Right lobe of liver (tissue), 4 donors: ENCODE measurements around the gene HOXA3.

ENCODE experiments used
- POLR2A ChIP-seq: fragments of 450-650 bp; IDR thresholded peaks from one replicate; pipeline ENCODE4 v1.6.1; 2017; ENCODE audit warnings: antibody characterized with exemption, mild to moderate bottlenecking
- TF ChIP-seq, protein P1 (sequence below), 4 donors: fragments of 200-600 bp in 3 of 4; fragments of 450-650 bp in 1 of 4; IDR thresholded peaks; one replicate each; pipeline versions ENCODE4 v1.5.1 to v1.8.0; 2016 to 2022; ENCODE audit warnings: antibody characterized with exemption in 4 of 4, mild to moderate bottlenecking in 2 of 4
- donor health status: DM: no; HTN: no; CAD: no.
- donor health status: DM: no; HTN: no; CAD: no.
- donor health status: DM: no; HTN: yes; CAD: no.

DNA sequence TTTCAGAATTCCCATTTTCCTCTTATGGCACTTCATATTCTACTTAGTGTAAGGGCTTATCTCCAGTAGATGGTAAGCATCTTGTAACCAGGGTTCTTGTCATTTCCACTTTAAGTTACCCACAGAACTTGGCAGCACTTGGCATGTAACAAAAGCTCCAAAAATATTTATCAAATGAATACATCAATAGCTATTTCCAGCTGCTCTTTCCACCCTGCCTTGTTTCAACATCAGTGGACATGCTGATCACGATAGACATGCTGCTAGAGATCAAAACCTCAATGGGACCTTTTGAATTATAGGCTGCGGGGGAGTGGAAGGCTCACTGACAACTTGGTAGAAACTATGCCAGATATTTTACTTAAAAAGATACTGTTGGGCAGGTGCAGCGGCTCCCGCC, 89.4 kb downstream of the HOXA3 start:
- TF ChIP-seq, protein P1, sequence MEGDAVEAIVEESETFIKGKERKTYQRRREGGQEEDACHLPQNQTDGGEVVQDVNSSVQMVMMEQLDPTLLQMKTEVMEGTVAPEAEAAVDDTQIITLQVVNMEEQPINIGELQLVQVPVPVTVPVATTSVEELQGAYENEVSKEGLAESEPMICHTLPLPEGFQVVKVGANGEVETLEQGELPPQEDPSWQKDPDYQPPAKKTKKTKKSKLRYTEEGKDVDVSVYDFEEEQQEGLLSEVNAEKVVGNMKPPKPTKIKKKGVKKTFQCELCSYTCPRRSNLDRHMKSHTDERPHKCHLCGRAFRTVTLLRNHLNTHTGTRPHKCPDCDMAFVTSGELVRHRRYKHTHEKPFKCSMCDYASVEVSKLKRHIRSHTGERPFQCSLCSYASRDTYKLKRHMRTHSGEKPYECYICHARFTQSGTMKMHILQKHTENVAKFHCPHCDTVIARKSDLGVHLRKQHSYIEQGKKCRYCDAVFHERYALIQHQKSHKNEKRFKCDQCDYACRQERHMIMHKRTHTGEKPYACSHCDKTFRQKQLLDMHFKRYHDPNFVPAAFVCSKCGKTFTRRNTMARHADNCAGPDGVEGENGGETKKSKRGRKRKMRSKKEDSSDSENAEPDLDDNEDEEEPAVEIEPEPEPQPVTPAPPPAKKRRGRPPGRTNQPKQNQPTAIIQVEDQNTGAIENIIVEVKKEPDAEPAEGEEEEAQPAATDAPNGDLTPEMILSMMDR (IDR thresholded peaks at IDR 0.05) = no peak
- TF ChIP-seq POLR2A = no peak
